Right kidney (tissue), 1 donor: ENCODE data around the gene MPST.

ENCODE experiments used
- DNase-seq: peaks from one replicate; pipeline ENCODE4 v3.0.0-alpha.2; 2016

Gene MPST

GRCh38 chr22:36998620-36999351 is 20.8 kb upstream of the MPST start:
- DNase-seq: no peak

- no peak for DNase-seq
These were observed 20.1 kb upstream of the MPST start for GRCh38 chr22:36999463-36999862.

GRCh38 chr22:37000676-37001534 is 18.6 kb upstream of the MPST start:
- no peak for DNase-seq

GRCh38 chr22:37001826-37002225 is 17.7 kb upstream of the MPST start:
- DNase-seq: no peak

- no peak for DNase-seq
These were observed 16.9 kb upstream of the MPST start for GRCh38 chr22:37002633-37003032.

GRCh38 chr22:37007651-37008050 is 11.9 kb upstream of the MPST start:
- no peak for DNase-seq

- DNase-seq: no peak
These were observed 11.2 kb upstream of the MPST start for GRCh38 chr22:37008365-37008764.

GRCh38 chr22:37009490-37009889 is 10.1 kb upstream of the MPST start:
- DNase-seq: no peak

GRCh38 chr22:37010174-37010573 is 9.4 kb upstream of the MPST start:
- no peak for DNase-seq

GRCh38 chr22:37010976-37011375 is 8.6 kb upstream of the MPST start:
- no peak for DNase-seq

GRCh38 chr22:37011472-37011871 is 8.1 kb upstream of the MPST start:
- DNase-seq: no peak

GRCh38 chr22:37012262-37012904 is 7.2 kb upstream of the MPST start:
- DNase-seq: no peak

GRCh38 chr22:37012956-37013355 is 6.6 kb upstream of the MPST start:
- DNase-seq: no peak

GRCh38 chr22:37014415-37014806 is 5.1 kb upstream of the MPST start:
- DNase-seq: no peak

- no peak for DNase-seq
These were observed 4.5 kb upstream of the MPST start for GRCh38 chr22:37014835-37015586.

GRCh38 chr22:37015587-37015878 is 4.0 kb upstream of the MPST start:
- DNase-seq: no peak

GRCh38 chr22:37016134-37016910 is 3.2 kb upstream of the MPST start:
- no peak for DNase-seq

GRCh38 chr22:37017356-37017755 is 2.2 kb upstream of the MPST start:
- no peak for DNase-seq

- no peak for DNase-seq
These were observed 1.3 kb upstream of the MPST start for GRCh38 chr22:37018086-37018814.

- peak; percentile 94 for DNase-seq
These were observed 680 bp upstream of the MPST start for GRCh38 chr22:37018815-37019308.

GRCh38 chr22:37020192-37020479 is 594 bp downstream of the MPST start:
- no peak for DNase-seq
